ENCODE measurements around the gene NXPH3.

Gene NXPH3

DNA sequence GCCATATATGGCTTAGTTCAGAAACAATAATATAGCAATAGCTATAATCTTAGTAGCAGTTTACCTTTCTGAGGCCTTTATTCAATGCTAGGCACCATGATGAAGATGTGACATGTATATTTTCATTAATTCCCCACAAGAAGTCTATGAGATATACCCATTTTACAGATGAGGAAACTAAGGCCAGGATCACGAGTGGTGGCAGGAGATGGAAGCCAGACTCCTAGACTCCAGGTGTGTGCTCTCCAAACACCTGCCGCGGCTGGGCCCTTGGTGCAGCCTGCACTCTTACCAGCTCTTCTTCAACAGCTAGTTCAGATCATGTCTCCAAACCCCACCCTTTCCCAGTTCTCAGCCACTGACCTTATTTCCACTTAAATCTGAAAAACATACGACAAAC, 15.2 kb downstream of the NXPH3 start:
- no peak for DNase-seq (ENCODE audit: low read depth)
- no peak overlapping the region for H3K4me3 ChIP-seq (ENCODE audit: low read depth, low read length)
- TF ChIP-seq, protein P1, sequence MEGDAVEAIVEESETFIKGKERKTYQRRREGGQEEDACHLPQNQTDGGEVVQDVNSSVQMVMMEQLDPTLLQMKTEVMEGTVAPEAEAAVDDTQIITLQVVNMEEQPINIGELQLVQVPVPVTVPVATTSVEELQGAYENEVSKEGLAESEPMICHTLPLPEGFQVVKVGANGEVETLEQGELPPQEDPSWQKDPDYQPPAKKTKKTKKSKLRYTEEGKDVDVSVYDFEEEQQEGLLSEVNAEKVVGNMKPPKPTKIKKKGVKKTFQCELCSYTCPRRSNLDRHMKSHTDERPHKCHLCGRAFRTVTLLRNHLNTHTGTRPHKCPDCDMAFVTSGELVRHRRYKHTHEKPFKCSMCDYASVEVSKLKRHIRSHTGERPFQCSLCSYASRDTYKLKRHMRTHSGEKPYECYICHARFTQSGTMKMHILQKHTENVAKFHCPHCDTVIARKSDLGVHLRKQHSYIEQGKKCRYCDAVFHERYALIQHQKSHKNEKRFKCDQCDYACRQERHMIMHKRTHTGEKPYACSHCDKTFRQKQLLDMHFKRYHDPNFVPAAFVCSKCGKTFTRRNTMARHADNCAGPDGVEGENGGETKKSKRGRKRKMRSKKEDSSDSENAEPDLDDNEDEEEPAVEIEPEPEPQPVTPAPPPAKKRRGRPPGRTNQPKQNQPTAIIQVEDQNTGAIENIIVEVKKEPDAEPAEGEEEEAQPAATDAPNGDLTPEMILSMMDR (IDR thresholded peaks at IDR 0.05; ENCODE audit: low read depth, low read length, missing control alignments) = no peak
- in situ Hi-C loops (cut with HindIII; ENCODE audit: low sequenced_read_pairs) = no loop called here

GRCh38 chr17:49592263-49592662, 16.6 kb downstream of the NXPH3 start:
- no peak overlapping the region for H3K4me3 ChIP-seq (ENCODE audit: low read depth, low read length)
- TF ChIP-seq, protein P1 (IDR thresholded peaks at IDR 0.05; ENCODE audit: low read depth, low read length, missing control alignments) = no peak
- in situ Hi-C loops (cut with HindIII; ENCODE audit: low sequenced_read_pairs) = no loop called here
- no peak for DNase-seq (ENCODE audit: low read depth)

GRCh38 chr17:49595328-49595727, 19.7 kb downstream of the NXPH3 start:
- in situ Hi-C loops (cut with HindIII; ENCODE audit: low sequenced_read_pairs) = no loop called here
- TF ChIP-seq, protein P1 (IDR thresholded peaks at IDR 0.05; ENCODE audit: low read depth, low read length, missing control alignments) = no peak
- H3K4me3 ChIP-seq (ENCODE audit: low read depth, low read length) = no peak overlapping the region

GRCh38 chr17:49595980-49596379, 20.3 kb downstream of the NXPH3 start:
- in situ Hi-C loops (cut with HindIII; ENCODE audit: low sequenced_read_pairs) = no loop called here
- no peak for DNase-seq (ENCODE audit: low read depth)
- TF ChIP-seq, protein P1 (IDR thresholded peaks at IDR 0.05; ENCODE audit: low read depth, low read length, missing control alignments) = no peak
- H3K4me3 ChIP-seq (ENCODE audit: low read depth, low read length) = no peak overlapping the region

More at GRCh38 chr17:49595328-49595727, 19.7 kb downstream of the NXPH3 start:
- no peak for DNase-seq (ENCODE audit: low read depth)

DNA sequence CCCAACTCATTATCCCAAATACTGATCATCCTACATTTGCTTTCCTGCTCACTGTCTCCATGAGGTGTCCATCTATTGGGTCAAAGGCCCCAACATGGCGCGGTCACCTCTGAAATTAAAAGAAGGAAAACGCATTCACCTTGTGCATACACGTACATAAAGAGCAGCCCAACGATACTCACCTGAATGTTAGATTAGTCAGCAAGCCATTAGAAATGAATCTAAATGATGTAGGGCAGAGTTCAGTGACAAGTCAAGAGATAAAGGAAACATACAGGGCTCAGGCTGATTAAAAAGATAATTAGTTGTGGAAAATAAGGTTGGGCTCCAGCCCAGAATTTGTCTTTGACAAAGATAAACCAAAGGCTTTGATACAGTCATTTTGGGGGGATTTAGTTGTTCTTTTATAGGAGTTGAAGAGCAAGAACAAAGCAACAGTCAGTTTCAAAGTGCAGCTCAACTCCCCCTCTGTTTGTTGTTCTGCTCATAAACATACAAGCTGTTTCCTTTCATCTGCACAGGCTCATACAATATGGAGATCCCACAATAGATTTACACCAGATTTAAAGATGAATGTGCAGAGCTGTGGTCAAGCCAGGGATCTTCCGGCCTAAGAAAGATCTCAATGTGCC, 21.1 kb downstream of the NXPH3 start:
- in situ Hi-C loops (cut with HindIII; ENCODE audit: low sequenced_read_pairs) = no loop called here
- TF ChIP-seq, protein P1 (IDR thresholded peaks at IDR 0.05; ENCODE audit: low read depth, low read length, missing control alignments) = no peak
- H3K4me3 ChIP-seq (ENCODE audit: low read depth, low read length) = no peak overlapping the region
- DNase-seq (ENCODE audit: low read depth) = no peak

GRCh38 chr17:49597436-49597835, 21.8 kb downstream of the NXPH3 start:
- TF ChIP-seq, protein P1 (IDR thresholded peaks at IDR 0.05; ENCODE audit: low read depth, low read length, missing control alignments) = no peak
- DNase-seq (ENCODE audit: low read depth) = no peak
- in situ Hi-C loops (cut with HindIII; ENCODE audit: low sequenced_read_pairs) = no loop called here
- H3K4me3 ChIP-seq (ENCODE audit: low read depth, low read length) = no peak overlapping the region

All from astrocyte of the cerebellum (primary cell).